ENCODE measurements around the gene FAM20C. TPM values are rescaled to one million over a fixed set of nuclear protein-coding genes. Genes with fewer than 3 reads are reported as not detected.

Gene FAM20C
- total RNA-seq, 1 experiment from 2014 or later = 62.6 TPM

DNA sequence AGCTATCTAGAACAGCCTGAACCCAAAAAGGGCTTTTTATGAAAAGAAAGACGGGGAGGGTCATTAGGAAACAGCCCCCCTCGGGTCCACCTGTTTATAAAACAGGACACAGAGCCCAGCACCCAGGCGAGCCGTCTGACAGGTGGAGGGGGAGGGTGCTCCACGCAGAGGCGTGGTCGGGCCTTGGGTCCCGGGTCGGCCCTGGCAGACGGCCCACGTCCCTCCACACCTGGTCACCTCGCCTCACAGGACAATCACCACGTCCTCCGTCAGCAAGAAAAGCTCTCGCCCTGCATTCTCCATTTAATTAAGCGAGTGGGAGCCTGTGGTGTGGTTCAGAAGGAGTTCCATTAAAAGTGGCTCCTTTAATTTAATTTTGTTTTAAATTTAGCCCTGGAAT is 55.3 kb downstream of the FAM20C start:
- H3K4me1 ChIP-seq (ENCODE audit: insufficient read depth, low read length) = no peaks in the 10 kb centered on the region
- no peak overlapping the region for H2AFZ ChIP-seq (ENCODE audit: low read length)
- no peak overlapping the region for H2BK120ac ChIP-seq (ENCODE audit: low read depth, low read length, poor library complexity, severe bottlenecking)
- H4K20me1 ChIP-seq (ENCODE audit: control insufficient read depth, insufficient read depth, insufficient read length) = no peaks in the 10 kb centered on the region
- no peak overlapping the region for H3T11ph ChIP-seq (ENCODE audit: low read length)
- Mint-ChIP-seq H3K27me3 (ENCODE audit: low read depth) (no peaks in the 10 kb centered on the region), H3K36me3 (ENCODE audit: insufficient read depth in 1 of 3, low read depth in 3 of 3) (peaks cover 32 to 51% (median 42%) of the 10 kb centered on the region in 3 experiments), H3K9me3 (no peaks in the 10 kb centered on the region), H3K4me1 (no peaks in the 10 kb centered on the region), H3K4me3 (no peak overlapping the region), H3K27ac (no peak overlapping the region)
- H3K27ac ChIP-seq (ENCODE audit: insufficient read length, low read depth, low read length) = no peak overlapping the region
- H3K4ac ChIP-seq (ENCODE audit: low read depth, low read length) = no peak overlapping the region
- no peak overlapping the region for H3K23ac ChIP-seq (ENCODE audit: insufficient read length, low read depth, low read length)
- H3K18ac ChIP-seq (ENCODE audit: insufficient read length, low read depth, low read length) = no peak overlapping the region
- H3K9ac ChIP-seq (ENCODE audit: extremely low read depth, insufficient read length, low read length) = no peak overlapping the region
- no peaks in the 10 kb centered on the region for H3K27me3 ChIP-seq (ENCODE audit: insufficient read depth, low read length)
- TF ChIP-seq, protein P1, sequence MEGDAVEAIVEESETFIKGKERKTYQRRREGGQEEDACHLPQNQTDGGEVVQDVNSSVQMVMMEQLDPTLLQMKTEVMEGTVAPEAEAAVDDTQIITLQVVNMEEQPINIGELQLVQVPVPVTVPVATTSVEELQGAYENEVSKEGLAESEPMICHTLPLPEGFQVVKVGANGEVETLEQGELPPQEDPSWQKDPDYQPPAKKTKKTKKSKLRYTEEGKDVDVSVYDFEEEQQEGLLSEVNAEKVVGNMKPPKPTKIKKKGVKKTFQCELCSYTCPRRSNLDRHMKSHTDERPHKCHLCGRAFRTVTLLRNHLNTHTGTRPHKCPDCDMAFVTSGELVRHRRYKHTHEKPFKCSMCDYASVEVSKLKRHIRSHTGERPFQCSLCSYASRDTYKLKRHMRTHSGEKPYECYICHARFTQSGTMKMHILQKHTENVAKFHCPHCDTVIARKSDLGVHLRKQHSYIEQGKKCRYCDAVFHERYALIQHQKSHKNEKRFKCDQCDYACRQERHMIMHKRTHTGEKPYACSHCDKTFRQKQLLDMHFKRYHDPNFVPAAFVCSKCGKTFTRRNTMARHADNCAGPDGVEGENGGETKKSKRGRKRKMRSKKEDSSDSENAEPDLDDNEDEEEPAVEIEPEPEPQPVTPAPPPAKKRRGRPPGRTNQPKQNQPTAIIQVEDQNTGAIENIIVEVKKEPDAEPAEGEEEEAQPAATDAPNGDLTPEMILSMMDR (conservative IDR thresholded peaks at IDR 0.05) = no peak
- H3K14ac ChIP-seq (ENCODE audit: insufficient read depth, low read length) = no peak overlapping the region
- no peak overlapping the region for H2BK20ac ChIP-seq (ENCODE audit: low read depth, low read length, poor library complexity, severe bottlenecking)
- no peaks in the 10 kb centered on the region for H3K79me2 ChIP-seq (ENCODE audit: insufficient read depth, low read length)
- no peak overlapping the region for H4K91ac ChIP-seq (ENCODE audit: insufficient read length, low read depth, low read length)
- no peak overlapping the region for H2AK5ac ChIP-seq (ENCODE audit: insufficient read length, low read length)
- H3K4me2 ChIP-seq (ENCODE audit: insufficient read depth, insufficient read length, low read length) = no peak overlapping the region
- H2BK12ac ChIP-seq (ENCODE audit: insufficient read length, low read depth, low read length) = no peak overlapping the region
- no peaks in the 10 kb centered on the region for H3K79me1 ChIP-seq (ENCODE audit: insufficient read depth, low read depth, low read length, poor library complexity, severe bottlenecking)
- no peak overlapping the region for H3K56ac ChIP-seq (ENCODE audit: insufficient read length, low read depth, low read length)
- DNase-seq = no peak
- no peak overlapping the region for H4K8ac ChIP-seq (replicated peaks; ENCODE audit: insufficient read length, low read depth, low read length)
- no peaks in the 10 kb centered on the region for H3K9me3 ChIP-seq (ENCODE audit: control insufficient read depth, low read depth, low read length)
- peaks cover 2% of the 10 kb centered on the region for H3K23me2 ChIP-seq (ENCODE audit: insufficient read length, low read depth, low read length, poor library complexity, severe bottlenecking)
- H2BK5ac ChIP-seq (ENCODE audit: insufficient read length, low read length) = no peak overlapping the region
- no peak overlapping the region for H4K5ac ChIP-seq (ENCODE audit: insufficient read length, low read depth, low read length)
- no CpG with 5 or more reads among the region's 16 CpGs for WGBS (ENCODE audit: extremely low coverage, insufficient read length, low lambda C conversion rate)
- H2BK15ac ChIP-seq (ENCODE audit: low read depth, low read length) = no peak overlapping the region
